Measurements from ENCODE around the gene SLC1A7.

Gene SLC1A7

DNA sequence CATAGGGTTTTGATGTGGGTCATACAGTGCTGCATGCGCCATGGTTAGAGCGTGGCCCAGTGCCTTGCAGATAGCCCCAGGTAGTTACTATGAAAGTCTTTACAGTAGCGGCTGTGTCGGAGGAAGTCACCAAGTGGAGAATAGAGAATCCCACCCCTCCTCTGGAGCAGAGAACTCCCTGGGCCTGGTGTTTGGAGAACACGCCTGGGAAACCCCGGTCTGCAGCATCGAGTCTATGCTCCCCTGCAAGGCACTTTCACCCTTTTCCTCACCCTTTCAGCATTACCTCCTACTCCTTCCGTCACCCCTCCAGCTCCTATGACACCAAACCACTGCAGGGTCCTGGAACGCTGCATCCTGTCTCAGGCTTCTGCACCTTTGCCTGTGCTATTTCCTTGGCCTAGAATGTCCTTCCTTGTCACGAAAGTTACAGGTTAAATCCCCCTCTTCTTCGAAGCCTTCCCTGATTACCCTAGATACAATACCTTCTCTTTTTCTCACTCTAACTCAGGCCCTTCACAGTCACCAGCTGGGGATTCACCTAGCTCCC lies 2.7 kb upstream of the SLC1A7 start:
- WGBS (ENCODE audit: insufficient coverage, insufficient read length), result no CpG with 5 or more reads among the region's 11 CpGs
- H3K4me3 ChIP-seq (ENCODE audit: low read length), result no peak overlapping the region
- no peaks in the 10 kb centered on the region for H3K36me3 ChIP-seq (ENCODE audit: control insufficient read depth, insufficient read depth, low read length)
- DNase-seq (ENCODE audit: low read depth, low spot score), result no peak
- no peak overlapping the region for H3K27ac ChIP-seq (ENCODE audit: low read length)
- no peaks in the 10 kb centered on the region for H3K27me3 ChIP-seq (ENCODE audit: control insufficient read depth, insufficient read depth, low read length)
- H3K9me3 ChIP-seq (ENCODE audit: control insufficient read depth, insufficient read depth, low read length), result no peaks in the 10 kb centered on the region
- no peaks in the 10 kb centered on the region for H3K4me1 ChIP-seq (ENCODE audit: control insufficient read depth, insufficient read depth, low read length)

- Histone ChIP-seq H3K36me3 (ENCODE audit: control insufficient read depth, insufficient read depth, low read length) (no peaks in the 10 kb centered on the region), H3K27me3 (ENCODE audit: control insufficient read depth, insufficient read depth, low read length) (no peaks in the 10 kb centered on the region), H3K9me3 (ENCODE audit: control insufficient read depth, insufficient read depth, low read length) (no peaks in the 10 kb centered on the region), H3K4me1 (ENCODE audit: control insufficient read depth, insufficient read depth, low read length) (no peaks in the 10 kb centered on the region), H3K4me3 (ENCODE audit: low read length) (no peak overlapping the region), H3K27ac (ENCODE audit: low read length) (no peak overlapping the region)
- WGBS (ENCODE audit: insufficient coverage, insufficient read length), result no CpG with 5 or more reads among the region's 3 CpGs
- no peak for DNase-seq (ENCODE audit: low read depth, low spot score)
Observed at GRCh38 chr1:53144201-53144600, 1.8 kb upstream of the SLC1A7 start.

DNA sequence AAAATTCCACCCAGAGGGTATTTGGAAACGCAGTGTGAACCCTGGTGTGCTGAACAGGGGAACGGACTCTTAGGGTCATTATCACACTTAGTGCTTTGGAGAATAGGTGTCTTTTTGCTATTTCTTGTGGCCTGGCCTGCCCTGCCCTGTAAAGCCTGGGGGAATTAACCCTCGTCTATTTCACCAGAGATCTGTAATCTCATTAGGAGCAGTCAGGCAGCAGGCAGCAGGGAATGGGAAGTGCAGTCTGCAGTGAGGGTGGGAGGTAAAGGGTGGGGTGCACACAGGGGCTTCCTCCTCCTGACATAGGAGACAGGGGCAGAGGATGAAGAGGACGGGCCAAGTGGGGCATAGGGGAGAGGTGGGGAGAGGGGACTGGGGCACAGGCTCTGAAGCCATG lies 1.1 kb upstream of the SLC1A7 start:
- Histone ChIP-seq H3K36me3 (ENCODE audit: control insufficient read depth, insufficient read depth, low read length) (no peaks in the 10 kb centered on the region), H3K9me3 (ENCODE audit: control insufficient read depth, insufficient read depth, low read length) (no peaks in the 10 kb centered on the region), H3K4me3 (ENCODE audit: low read length) (no peak overlapping the region), H3K27me3 (ENCODE audit: control insufficient read depth, insufficient read depth, low read length) (no peaks in the 10 kb centered on the region), H3K27ac (ENCODE audit: low read length) (no peak overlapping the region), H3K4me1 (ENCODE audit: control insufficient read depth, insufficient read depth, low read length) (no peaks in the 10 kb centered on the region)
- no CpG with 5 or more reads among the region's 4 CpGs for WGBS (ENCODE audit: insufficient coverage, insufficient read length)
- DNase-seq (ENCODE audit: low read depth, low spot score), result no peak

GRCh38 chr1:53141487-53142055 lies 867 bp downstream of the SLC1A7 start:
- Histone ChIP-seq H3K27ac (ENCODE audit: low read length) (no peak overlapping the region), H3K27me3 (ENCODE audit: control insufficient read depth, insufficient read depth, low read length) (no peaks in the 10 kb centered on the region), H3K4me3 (ENCODE audit: low read length) (no peak overlapping the region), H3K36me3 (ENCODE audit: control insufficient read depth, insufficient read depth, low read length) (no peaks in the 10 kb centered on the region), H3K9me3 (ENCODE audit: control insufficient read depth, insufficient read depth, low read length) (no peaks in the 10 kb centered on the region), H3K4me1 (ENCODE audit: control insufficient read depth, insufficient read depth, low read length) (no peaks in the 10 kb centered on the region)
- no CpG with 5 or more reads among the region's 15 CpGs for WGBS (ENCODE audit: insufficient coverage, insufficient read length)
- DNase-seq (ENCODE audit: low read depth, low spot score), result no peak

GRCh38 chr1:53140451-53140850 lies 2.0 kb downstream of the SLC1A7 start:
- no CpG with 5 or more reads among the region's 3 CpGs for WGBS (ENCODE audit: insufficient coverage, insufficient read length)
- no peak overlapping the region for H3K27ac ChIP-seq (ENCODE audit: low read length)

DNA sequence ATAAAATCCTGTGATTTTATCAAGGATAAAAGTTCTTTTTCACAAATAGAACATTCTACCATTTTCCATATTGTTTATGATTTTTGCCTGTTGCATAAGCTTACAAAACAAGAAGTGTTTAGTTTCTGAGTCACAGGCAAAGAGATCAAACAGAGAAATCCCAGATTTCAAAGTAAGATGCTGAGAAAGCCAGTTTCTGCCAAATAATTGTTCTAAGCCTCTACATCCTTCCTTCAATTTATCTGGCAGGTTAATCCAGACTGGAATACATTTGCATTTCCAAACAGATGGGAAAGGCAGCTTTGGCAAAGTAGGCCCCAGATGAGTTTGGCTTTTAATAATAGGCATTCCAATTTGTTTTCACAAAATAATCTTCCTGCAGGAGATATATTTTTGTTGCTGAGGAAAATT lies 2.5 kb downstream of the SLC1A7 start:
- H3K27ac ChIP-seq (ENCODE audit: low read length), result no peak overlapping the region
- no peaks in the 10 kb centered on the region for H3K27me3 ChIP-seq (ENCODE audit: control insufficient read depth, insufficient read depth, low read length)
- H3K4me3 ChIP-seq (ENCODE audit: low read length), result no peak overlapping the region
- no peaks in the 10 kb centered on the region for H3K36me3 ChIP-seq (ENCODE audit: control insufficient read depth, insufficient read depth, low read length)
- H3K4me1 ChIP-seq (ENCODE audit: control insufficient read depth, insufficient read depth, low read length), result no peaks in the 10 kb centered on the region
- no peaks in the 10 kb centered on the region for H3K9me3 ChIP-seq (ENCODE audit: control insufficient read depth, insufficient read depth, low read length)
- no peak for DNase-seq (ENCODE audit: low read depth, low spot score)

More at GRCh38 chr1:53140451-53140850, 2.0 kb downstream of the SLC1A7 start:
- no peaks in the 10 kb centered on the region for H3K36me3 ChIP-seq (ENCODE audit: control insufficient read depth, insufficient read depth, low read length)
- no peaks in the 10 kb centered on the region for H3K27me3 ChIP-seq (ENCODE audit: control insufficient read depth, insufficient read depth, low read length)
- H3K9me3 ChIP-seq (ENCODE audit: control insufficient read depth, insufficient read depth, low read length), result no peaks in the 10 kb centered on the region
- DNase-seq (ENCODE audit: low read depth, low spot score), result no peak
- no peaks in the 10 kb centered on the region for H3K4me1 ChIP-seq (ENCODE audit: control insufficient read depth, insufficient read depth, low read length)
- H3K4me3 ChIP-seq (ENCODE audit: low read length), result no peak overlapping the region

DNA sequence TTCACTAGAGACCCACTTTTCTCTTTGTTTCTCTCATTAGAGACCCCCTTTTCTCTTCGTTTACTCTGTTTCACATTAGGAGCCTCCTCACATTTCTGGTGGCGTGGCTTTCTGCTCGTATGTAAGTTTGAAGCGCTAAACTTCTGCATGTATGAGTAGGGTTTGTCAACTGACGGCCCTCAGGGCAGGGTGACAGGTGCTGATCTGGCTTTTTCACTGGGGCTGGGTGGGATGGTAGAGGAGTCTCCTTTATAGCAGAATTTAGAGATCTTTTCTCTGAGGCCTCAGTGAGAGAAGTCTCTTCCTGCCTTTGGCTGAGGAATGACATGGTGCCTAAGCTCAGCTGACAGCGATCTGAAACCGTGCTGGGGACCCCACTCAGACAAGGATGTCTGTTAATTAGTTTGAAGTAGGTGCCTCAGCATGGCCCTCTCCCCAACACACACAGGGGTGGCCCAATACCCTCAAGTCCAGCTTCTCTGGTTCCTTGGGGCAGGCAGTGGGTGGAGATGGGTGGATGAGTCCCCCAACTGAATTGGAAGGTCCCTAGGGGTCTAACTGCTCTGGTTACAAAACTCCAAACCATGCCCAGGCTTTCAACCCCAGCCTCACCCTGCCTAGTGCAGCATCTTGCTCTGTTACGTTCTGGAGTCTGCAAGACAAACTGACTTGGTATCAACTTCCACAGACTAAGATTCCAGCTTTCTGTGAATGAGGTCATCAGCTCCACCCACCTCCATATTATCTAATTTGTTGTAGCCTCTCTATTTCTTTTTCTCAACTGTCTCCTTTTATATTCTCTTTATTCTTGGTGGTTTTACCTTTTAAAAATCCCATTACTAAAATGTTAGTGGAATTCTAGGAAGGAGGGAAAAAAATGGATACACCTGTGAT lies 3.2 kb downstream of the SLC1A7 start:
- Histone ChIP-seq H3K4me1 (ENCODE audit: control insufficient read depth, insufficient read depth, low read length) (no peaks in the 10 kb centered on the region), H3K4me3 (ENCODE audit: low read length) (no peak overlapping the region), H3K36me3 (ENCODE audit: control insufficient read depth, insufficient read depth, low read length) (no peaks in the 10 kb centered on the region), H3K9me3 (ENCODE audit: control insufficient read depth, insufficient read depth, low read length) (no peaks in the 10 kb centered on the region), H3K27ac (ENCODE audit: low read length) (no peak overlapping the region), H3K27me3 (ENCODE audit: control insufficient read depth, insufficient read depth, low read length) (no peaks in the 10 kb centered on the region)
- WGBS (ENCODE audit: insufficient coverage, insufficient read length), result no CpG with 5 or more reads among the region's 8 CpGs
- DNase-seq (ENCODE audit: low read depth, low spot score), result no peak

DNA sequence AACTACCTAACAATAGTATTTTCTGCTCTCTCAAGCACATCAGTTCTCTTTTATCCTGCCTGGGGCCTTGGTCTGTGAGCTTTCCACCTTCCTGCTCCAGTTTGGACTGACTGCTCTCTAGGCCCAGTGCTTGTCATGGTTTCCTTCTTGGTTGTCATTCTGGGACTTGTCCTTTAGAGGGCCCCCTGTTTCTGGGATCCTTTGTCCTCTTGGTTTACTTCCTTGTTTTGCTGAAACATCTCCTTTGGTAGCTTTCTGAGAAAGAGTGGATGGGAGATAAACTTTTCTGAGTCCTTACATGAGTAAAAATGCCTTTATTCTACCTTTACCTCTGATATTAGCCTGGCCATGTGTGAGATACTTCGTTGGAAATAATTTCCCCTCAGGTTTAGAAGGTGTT lies 4.7 kb downstream of the SLC1A7 start:
- no peak overlapping the region for H3K27ac ChIP-seq (ENCODE audit: low read length)
- no CpG with 5 or more reads among the region's 1 CpG for WGBS (ENCODE audit: insufficient coverage, insufficient read length)
- no peak for DNase-seq (ENCODE audit: low read depth, low spot score)
- no peaks in the 10 kb centered on the region for H3K9me3 ChIP-seq (ENCODE audit: control insufficient read depth, insufficient read depth, low read length)
- H3K36me3 ChIP-seq (ENCODE audit: control insufficient read depth, insufficient read depth, low read length), result no peaks in the 10 kb centered on the region
- H3K27me3 ChIP-seq (ENCODE audit: control insufficient read depth, insufficient read depth, low read length), result no peaks in the 10 kb centered on the region
- H3K4me1 ChIP-seq (ENCODE audit: control insufficient read depth, insufficient read depth, low read length), result no peaks in the 10 kb centered on the region
- no peak overlapping the region for H3K4me3 ChIP-seq (ENCODE audit: low read length)

DNA sequence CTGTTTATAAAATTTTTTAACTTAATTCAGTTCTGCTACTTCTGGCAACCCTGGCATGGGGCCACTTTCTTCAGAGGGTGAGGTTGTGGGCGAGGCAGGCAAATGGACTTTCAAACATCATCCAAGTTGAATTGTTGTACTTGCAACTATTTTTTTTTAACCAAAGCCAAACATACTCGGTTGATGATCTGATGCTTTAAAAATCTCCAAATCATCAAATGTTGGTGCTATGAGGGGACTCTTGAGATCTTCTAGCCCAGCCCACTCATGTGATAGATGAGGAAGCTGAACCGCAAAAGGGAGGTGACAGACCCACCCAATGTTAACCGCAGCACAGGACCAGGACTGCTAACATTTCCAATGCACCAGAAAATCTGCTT lies 6.7 kb downstream of the SLC1A7 start:
- Histone ChIP-seq H3K36me3 (ENCODE audit: control insufficient read depth, insufficient read depth, low read length) (no peaks in the 10 kb centered on the region), H3K4me3 (ENCODE audit: low read length) (no peak overlapping the region), H3K9me3 (ENCODE audit: control insufficient read depth, insufficient read depth, low read length) (no peaks in the 10 kb centered on the region), H3K4me1 (ENCODE audit: control insufficient read depth, insufficient read depth, low read length) (no peaks in the 10 kb centered on the region), H3K27me3 (ENCODE audit: control insufficient read depth, insufficient read depth, low read length) (no peaks in the 10 kb centered on the region), H3K27ac (ENCODE audit: low read length) (no peak overlapping the region)
- DNase-seq (ENCODE audit: low read depth, low spot score), result no peak
- no CpG with 5 or more reads among the region's 4 CpGs for WGBS (ENCODE audit: insufficient coverage, insufficient read length)

DNA sequence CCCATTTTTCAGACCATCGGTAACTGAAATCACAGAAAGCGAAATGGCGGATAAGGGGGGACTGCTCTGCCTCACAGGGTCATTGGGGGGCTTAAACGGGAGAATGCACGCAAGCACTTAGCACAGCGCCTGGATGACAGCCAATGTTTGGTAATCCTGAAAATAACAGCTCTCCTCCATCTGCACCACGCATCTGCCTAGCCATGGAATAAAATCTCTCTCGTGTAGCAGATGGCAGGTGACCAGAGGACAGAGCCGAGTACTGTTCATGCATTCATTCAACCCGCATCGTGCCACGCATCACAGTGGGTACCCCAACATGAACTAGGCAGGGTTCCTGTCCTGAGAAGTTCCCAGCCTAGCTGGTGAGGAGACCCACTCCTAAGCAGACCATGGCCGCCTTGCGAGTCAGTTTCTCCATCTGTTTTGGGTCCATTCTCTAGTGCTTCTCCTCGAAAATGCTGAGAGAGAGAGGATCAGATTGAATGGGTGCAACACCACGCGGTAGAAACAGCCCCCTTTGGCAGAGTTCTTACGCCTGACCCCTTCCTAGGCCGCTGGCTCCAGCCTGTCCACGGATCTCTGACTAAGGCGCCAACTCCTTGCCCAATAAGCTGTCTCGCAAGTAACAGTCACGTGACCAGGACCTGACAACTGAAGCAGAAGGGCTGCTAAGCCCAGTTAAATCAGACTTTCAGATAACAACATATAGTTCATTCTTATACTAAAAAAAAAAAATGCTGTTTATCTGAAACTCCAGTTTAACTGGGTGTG lies 7.3 kb downstream of the SLC1A7 start:
- no peaks in the 10 kb centered on the region for H3K27me3 ChIP-seq (ENCODE audit: control insufficient read depth, insufficient read depth, low read length)
- no peaks in the 10 kb centered on the region for H3K9me3 ChIP-seq (ENCODE audit: control insufficient read depth, insufficient read depth, low read length)
- no peak for DNase-seq (ENCODE audit: low read depth, low spot score)
- H3K36me3 ChIP-seq (ENCODE audit: control insufficient read depth, insufficient read depth, low read length), result no peaks in the 10 kb centered on the region
- H3K27ac ChIP-seq (ENCODE audit: low read length), result no peak overlapping the region
- no peak overlapping the region for H3K4me3 ChIP-seq (ENCODE audit: low read length)
- no peaks in the 10 kb centered on the region for H3K4me1 ChIP-seq (ENCODE audit: control insufficient read depth, insufficient read depth, low read length)
- WGBS (ENCODE audit: insufficient coverage, insufficient read length), result no CpG with 5 or more reads among the region's 23 CpGs

Measured in iPS DF 6.9 (cell line).